Liver (tissue), 9 donors: ENCODE measurements around the gene IQSEC1. TPM values are rescaled to one million over a fixed set of nuclear protein-coding genes. Genes with fewer than 3 reads are reported as not detected.

Experiments used
- DNase-seq: peaks from one replicate; pipeline ENCODE4 v3.0.0-alpha.2; 2017; ENCODE audit warnings: low spot score
- H3K27ac ChIP-seq, 2 donors: one replicate each; pipeline ENCODE4 v1.7.0; 2013; ENCODE audit warnings: inconsistent platforms in 2 of 2, low read length in 2 of 2, control low read depth in 1 of 2, low read depth in 1 of 2, mild to moderate bottlenecking in 1 of 2
- H3K27me3 ChIP-seq, 4 donors: one replicate each; pipeline versions ENCODE4 v1.6.1 to v1.7.0; 2013; ENCODE audit warnings: low read length in 3 of 4, inconsistent platforms in 1 of 4, mild to moderate bottlenecking in 1 of 4, moderate library complexity in 1 of 4; ENCODE audit not compliant: control insufficient read depth in 4 of 4, insufficient read depth in 4 of 4
- H3K36me3 ChIP-seq, 4 donors: one replicate each; pipeline versions ENCODE4 v1.6.1 to v1.7.0; 2013; ENCODE audit warnings: low read length in 3 of 4, mild to moderate bottlenecking in 3 of 4, low read depth in 1 of 4, moderate library complexity in 1 of 4; ENCODE audit not compliant: control insufficient read depth in 4 of 4, insufficient read depth in 3 of 4
- H3K4me1 ChIP-seq, 4 donors: one replicate each; pipeline versions ENCODE4 v1.6.1 to v1.7.0; 2013; ENCODE audit warnings: low read length in 3 of 4, mild to moderate bottlenecking in 3 of 4, moderate library complexity in 1 of 4; ENCODE audit not compliant: control insufficient read depth in 4 of 4, insufficient read depth in 4 of 4
- H3K4me3 ChIP-seq, 3 donors: one replicate each; pipeline versions ENCODE4 v1.6.1 to v1.7.0; 2013; ENCODE audit warnings: low read length in 3 of 3, control low read depth in 1 of 3, low read depth in 1 of 3, mild to moderate bottlenecking in 1 of 3
- H3K9ac ChIP-seq, 2 donors: one replicate each; pipeline ENCODE4 v1.7.0; 2013; ENCODE audit warnings: low read length in 2 of 2, mild to moderate bottlenecking in 2 of 2, moderate library complexity in 2 of 2, control low read depth in 1 of 2, low read depth in 1 of 2
- H3K9me3 ChIP-seq, 4 donors: one replicate each; pipeline versions ENCODE4 v1.6.1 to v1.7.0; 2013; ENCODE audit warnings: low read length in 3 of 4; ENCODE audit not compliant: control insufficient read depth in 4 of 4
- EGR1 ChIP-seq, 2 donors: IDR thresholded peaks; 2 replicates each; pipeline ENCODE4 v1.6.1; 2016 to 2018; ENCODE audit warnings: antibody characterized with exemption in 2 of 2, low read depth in 2 of 2
- FOXA1 ChIP-seq: IDR thresholded peaks from 2 replicates; pipeline ENCODE4 v1.6.1; 2016; ENCODE audit warnings: antibody characterized with exemption
- FOXA2 ChIP-seq: IDR thresholded peaks from 2 replicates; pipeline ENCODE4 v1.6.1; 2016; ENCODE audit warnings: antibody characterized with exemption
- GABPA ChIP-seq, 2 donors: IDR thresholded peaks in 1 of 2; conservative IDR thresholded peaks in 1 of 2; 2 replicates each; pipeline ENCODE4 v1.6.1; 2016; ENCODE audit warnings: antibody characterized with exemption in 2 of 2, mild to moderate bottlenecking in 1 of 2, moderate library complexity in 1 of 2
- HNF4A ChIP-seq, 2 donors: conservative IDR thresholded peaks; 2 replicates each; pipeline ENCODE4 v1.6.1; 2016; ENCODE audit warnings: antibody characterized with exemption in 2 of 2, mild to moderate bottlenecking in 2 of 2
- HNF4G ChIP-seq: IDR thresholded peaks from 2 replicates; pipeline ENCODE4 v1.6.1; 2016; ENCODE audit warnings: antibody characterized with exemption
- NR2F2 ChIP-seq: IDR thresholded peaks from 2 replicates; pipeline ENCODE4 v1.6.1; 2016; ENCODE audit warnings: antibody characterized with exemption
- RAD21 ChIP-seq, 2 donors: IDR thresholded peaks; 2 replicates each; pipeline ENCODE4 v1.6.1; 2016; ENCODE audit warnings: antibody characterized with exemption in 2 of 2, mild to moderate bottlenecking in 2 of 2
- RXRA ChIP-seq, 2 donors: IDR thresholded peaks; 2 replicates each; pipeline ENCODE4 v1.6.1; 2017 to 2018; ENCODE audit warnings: antibody characterized with exemption in 2 of 2, mild to moderate bottlenecking in 1 of 2
- SP1 ChIP-seq: IDR thresholded peaks from 2 replicates; pipeline ENCODE4 v1.6.1; 2018; ENCODE audit warnings: antibody characterized with exemption, mild to moderate bottlenecking
- YY1 ChIP-seq: IDR thresholded peaks from 2 replicates; pipeline ENCODE4 v1.6.1; 2016; ENCODE audit warnings: antibody characterized with exemption, mild to moderate bottlenecking
- WGBS: extraction: QIAGEN DNeasy Blood & Tissue Kit; methylation state at CpG from one replicate; pipeline ENCODE4 v1.1.7; 2013; 5-methylcytosine and 5-hydroxymethylcytosine counted together
- polyA plus RNA-seq, 2 donors: library from polyadenylated mRNA; stranded (reverse) in 1 of 2; unstranded in 1 of 2; fragments of 200-250 nt in 1 of 2; fragments of >200 nt in 1 of 2; fragmentation: Nextera tagmentation in 1 of 2; extraction: Ambion mirVana in 1 of 2; gene quantifications; one replicate each; pipeline versions ENCODE4 v1.2.1 to v1.2.3, GENCODE V29; 2013 to 2015
- total RNA-seq, 2 donors: library from RNA; depleted of rRNA; stranded (reverse); fragments of >200 nt; gene quantifications; one replicate each; pipeline ENCODE4 v1.2.3, GENCODE V29; 2014
- TF ChIP-seq, protein P1 (sequence below): IDR thresholded peaks from 2 replicates; pipeline ENCODE4 v1.6.1; 2016; ENCODE audit warnings: antibody characterized with exemption, mild to moderate bottlenecking
- TF ChIP-seq, protein P2 (sequence below): fragments of 150-350 bp; IDR thresholded peaks from 2 replicates; pipeline ENCODE4 v1.5.1; 2017; ENCODE audit warnings: improper control_type of control experiment, low read depth, low read length; ENCODE audit not compliant: missing input control
- TF ChIP-seq, protein P3 (sequence below): IDR thresholded peaks from 2 replicates; pipeline ENCODE4 v1.6.1; 2016; ENCODE audit warnings: antibody characterized with exemption
- TF ChIP-seq, protein P4 (sequence below): IDR thresholded peaks from 2 replicates; pipeline ENCODE4 v1.6.1; 2016; ENCODE audit warnings: antibody characterized with exemption
- TF ChIP-seq, protein P5 (sequence below): IDR thresholded peaks from 2 replicates; pipeline ENCODE4 v1.6.1; 2016; ENCODE audit warnings: antibody characterized with exemption
- donor health status: healthy.
- donor health status: healthy.
- donor health status: healthy.
- donor health status: healthy.
- donor health status: healthy.

Gene IQSEC1
- total and polyA plus RNA-seq, 4 donors: 12.7 to 56.0 (median 36.2) TPM

DNA sequence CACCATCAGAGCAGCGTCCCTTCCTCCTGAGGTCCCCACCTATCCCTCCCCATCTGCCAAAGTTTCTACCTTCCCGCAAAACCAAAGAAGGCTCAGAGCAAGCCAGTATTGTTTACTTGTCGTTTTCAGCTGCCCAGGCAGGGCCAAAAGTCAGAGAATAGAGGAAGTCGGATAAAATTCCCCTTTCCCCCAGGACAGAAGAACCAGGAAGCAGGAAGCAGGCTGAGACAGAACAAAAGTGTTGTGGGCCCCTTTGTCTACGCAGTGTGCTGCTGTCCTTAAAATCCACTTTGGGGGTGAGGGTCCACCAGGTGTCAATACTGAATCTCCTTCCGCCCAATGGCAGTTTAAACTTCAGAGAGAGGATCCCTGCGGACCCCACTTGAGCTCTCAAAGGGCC is 213.4 kb downstream of the IQSEC1 start (continued):
- TF ChIP-seq, protein P1, sequence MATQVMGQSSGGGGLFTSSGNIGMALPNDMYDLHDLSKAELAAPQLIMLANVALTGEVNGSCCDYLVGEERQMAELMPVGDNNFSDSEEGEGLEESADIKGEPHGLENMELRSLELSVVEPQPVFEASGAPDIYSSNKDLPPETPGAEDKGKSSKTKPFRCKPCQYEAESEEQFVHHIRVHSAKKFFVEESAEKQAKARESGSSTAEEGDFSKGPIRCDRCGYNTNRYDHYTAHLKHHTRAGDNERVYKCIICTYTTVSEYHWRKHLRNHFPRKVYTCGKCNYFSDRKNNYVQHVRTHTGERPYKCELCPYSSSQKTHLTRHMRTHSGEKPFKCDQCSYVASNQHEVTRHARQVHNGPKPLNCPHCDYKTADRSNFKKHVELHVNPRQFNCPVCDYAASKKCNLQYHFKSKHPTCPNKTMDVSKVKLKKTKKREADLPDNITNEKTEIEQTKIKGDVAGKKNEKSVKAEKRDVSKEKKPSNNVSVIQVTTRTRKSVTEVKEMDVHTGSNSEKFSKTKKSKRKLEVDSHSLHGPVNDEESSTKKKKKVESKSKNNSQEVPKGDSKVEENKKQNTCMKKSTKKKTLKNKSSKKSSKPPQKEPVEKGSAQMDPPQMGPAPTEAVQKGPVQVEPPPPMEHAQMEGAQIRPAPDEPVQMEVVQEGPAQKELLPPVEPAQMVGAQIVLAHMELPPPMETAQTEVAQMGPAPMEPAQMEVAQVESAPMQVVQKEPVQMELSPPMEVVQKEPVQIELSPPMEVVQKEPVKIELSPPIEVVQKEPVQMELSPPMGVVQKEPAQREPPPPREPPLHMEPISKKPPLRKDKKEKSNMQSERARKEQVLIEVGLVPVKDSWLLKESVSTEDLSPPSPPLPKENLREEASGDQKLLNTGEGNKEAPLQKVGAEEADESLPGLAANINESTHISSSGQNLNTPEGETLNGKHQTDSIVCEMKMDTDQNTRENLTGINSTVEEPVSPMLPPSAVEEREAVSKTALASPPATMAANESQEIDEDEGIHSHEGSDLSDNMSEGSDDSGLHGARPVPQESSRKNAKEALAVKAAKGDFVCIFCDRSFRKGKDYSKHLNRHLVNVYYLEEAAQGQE: no peak

DNA sequence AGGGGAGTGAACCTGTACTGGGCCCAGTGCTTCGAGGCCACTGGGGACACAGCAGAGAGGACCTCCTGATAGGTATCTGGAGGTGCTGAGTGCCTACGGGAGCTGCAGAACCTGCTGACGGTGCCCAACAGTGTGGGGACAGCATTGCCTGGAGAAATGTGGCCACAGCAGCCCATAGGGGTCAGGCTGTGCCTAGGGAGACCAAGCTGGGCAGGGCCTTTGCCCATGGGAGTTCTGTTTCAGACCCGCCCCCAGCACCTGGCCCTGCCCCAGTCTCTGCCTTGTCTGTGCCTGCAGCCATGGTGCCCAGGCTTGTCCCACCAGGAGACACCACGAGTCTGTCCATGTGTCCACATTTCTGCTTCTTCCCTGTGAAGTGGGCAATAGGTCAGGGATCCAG is 216.6 kb downstream of the IQSEC1 start:
- no peaks in the 10 kb centered on the region for H3K9me3 ChIP-seq
- no peak overlapping the region for H3K9ac ChIP-seq
- no peak overlapping the region for H3K4me3 ChIP-seq
- DNase-seq: no peak
- H3K27ac ChIP-seq: no peak overlapping the region
- TF ChIP-seq NR2F2: no peak
- TF ChIP-seq RXRA (IDR thresholded peaks at IDR 0.05): no peak
- TF ChIP-seq, protein P2, sequence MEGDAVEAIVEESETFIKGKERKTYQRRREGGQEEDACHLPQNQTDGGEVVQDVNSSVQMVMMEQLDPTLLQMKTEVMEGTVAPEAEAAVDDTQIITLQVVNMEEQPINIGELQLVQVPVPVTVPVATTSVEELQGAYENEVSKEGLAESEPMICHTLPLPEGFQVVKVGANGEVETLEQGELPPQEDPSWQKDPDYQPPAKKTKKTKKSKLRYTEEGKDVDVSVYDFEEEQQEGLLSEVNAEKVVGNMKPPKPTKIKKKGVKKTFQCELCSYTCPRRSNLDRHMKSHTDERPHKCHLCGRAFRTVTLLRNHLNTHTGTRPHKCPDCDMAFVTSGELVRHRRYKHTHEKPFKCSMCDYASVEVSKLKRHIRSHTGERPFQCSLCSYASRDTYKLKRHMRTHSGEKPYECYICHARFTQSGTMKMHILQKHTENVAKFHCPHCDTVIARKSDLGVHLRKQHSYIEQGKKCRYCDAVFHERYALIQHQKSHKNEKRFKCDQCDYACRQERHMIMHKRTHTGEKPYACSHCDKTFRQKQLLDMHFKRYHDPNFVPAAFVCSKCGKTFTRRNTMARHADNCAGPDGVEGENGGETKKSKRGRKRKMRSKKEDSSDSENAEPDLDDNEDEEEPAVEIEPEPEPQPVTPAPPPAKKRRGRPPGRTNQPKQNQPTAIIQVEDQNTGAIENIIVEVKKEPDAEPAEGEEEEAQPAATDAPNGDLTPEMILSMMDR: no peak
- no peak for TF ChIP-seq HNF4G
- TF ChIP-seq RAD21 (IDR thresholded peaks at IDR 0.05): no peak
- TF ChIP-seq, protein P1: no peak
- TF ChIP-seq, protein P3, sequence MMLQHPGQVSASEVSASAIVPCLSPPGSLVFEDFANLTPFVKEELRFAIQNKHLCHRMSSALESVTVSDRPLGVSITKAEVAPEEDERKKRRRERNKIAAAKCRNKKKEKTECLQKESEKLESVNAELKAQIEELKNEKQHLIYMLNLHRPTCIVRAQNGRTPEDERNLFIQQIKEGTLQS: no peak
- TF ChIP-seq, protein P4, sequence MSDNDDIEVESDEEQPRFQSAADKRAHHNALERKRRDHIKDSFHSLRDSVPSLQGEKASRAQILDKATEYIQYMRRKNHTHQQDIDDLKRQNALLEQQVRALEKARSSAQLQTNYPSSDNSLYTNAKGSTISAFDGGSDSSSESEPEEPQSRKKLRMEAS: no peak
- no peak for TF ChIP-seq YY1
- TF ChIP-seq HNF4A (conservative IDR thresholded peaks at IDR 0.05): no peak
- no peak for TF ChIP-seq FOXA1
- TF ChIP-seq FOXA2: no peak
- TF ChIP-seq, protein P5, sequence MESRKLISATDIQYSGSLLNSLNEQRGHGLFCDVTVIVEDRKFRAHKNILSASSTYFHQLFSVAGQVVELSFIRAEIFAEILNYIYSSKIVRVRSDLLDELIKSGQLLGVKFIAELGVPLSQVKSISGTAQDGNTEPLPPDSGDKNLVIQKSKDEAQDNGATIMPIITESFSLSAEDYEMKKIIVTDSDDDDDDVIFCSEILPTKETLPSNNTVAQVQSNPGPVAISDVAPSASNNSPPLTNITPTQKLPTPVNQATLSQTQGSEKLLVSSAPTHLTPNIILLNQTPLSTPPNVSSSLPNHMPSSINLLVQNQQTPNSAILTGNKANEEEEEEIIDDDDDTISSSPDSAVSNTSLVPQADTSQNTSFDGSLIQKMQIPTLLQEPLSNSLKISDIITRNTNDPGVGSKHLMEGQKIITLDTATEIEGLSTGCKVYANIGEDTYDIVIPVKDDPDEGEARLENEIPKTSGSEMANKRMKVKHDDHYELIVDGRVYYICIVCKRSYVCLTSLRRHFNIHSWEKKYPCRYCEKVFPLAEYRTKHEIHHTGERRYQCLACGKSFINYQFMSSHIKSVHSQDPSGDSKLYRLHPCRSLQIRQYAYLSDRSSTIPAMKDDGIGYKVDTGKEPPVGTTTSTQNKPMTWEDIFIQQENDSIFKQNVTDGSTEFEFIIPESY: no peak
- no peak for TF ChIP-seq GABPA (IDR thresholded peaks at IDR 0.05 in 1 of 2, conservative IDR thresholded peaks at IDR 0.05 in 1 of 2)
- TF ChIP-seq EGR1 (IDR thresholded peaks at IDR 0.05; ENCODE audit: low read depth in 2 of 2): no peak
- no peak for TF ChIP-seq SP1
- H3K4me1 ChIP-seq: no peaks in the 10 kb centered on the region
- no peaks in the 10 kb centered on the region for H3K27me3 ChIP-seq
- WGBS: 93% methylated on average over 5 of the region's 5 CpGs
- H3K36me3 ChIP-seq: no peaks in the 10 kb centered on the region
